ENCODE measurements around the gene ADAM12.

The ADAM12 gene

GRCh38 chr10:126397156-126397555, 8.9 kb upstream of the ADAM12 start:
- Histone ChIP-seq H3K9ac (ENCODE audit: low read depth, low read length, poor library complexity, severe bottlenecking) (no peak overlapping the region), H3K4me1 (ENCODE audit: insufficient read depth, low read length, poor library complexity, severe bottlenecking) (no peaks in the 10 kb centered on the region), H4K20me1 (ENCODE audit: insufficient read depth, low read length, poor library complexity, severe bottlenecking) (no peaks in the 10 kb centered on the region), H3F3A (ENCODE audit: low read depth) (no peaks in the 10 kb centered on the region), H3K27me3 (ENCODE audit: insufficient read depth, low read length, poor library complexity, severe bottlenecking) (no peaks in the 10 kb centered on the region), H3K79me2 (ENCODE audit: insufficient read depth, low read length) (no peaks in the 10 kb centered on the region), H3K4me3 (ENCODE audit: low read length, poor library complexity, severe bottlenecking) (no peak overlapping the region), H3K9me2 (replicated peaks; ENCODE audit: low read depth, low read length) (no peaks in the 10 kb centered on the region), H3K4me2 (ENCODE audit: low read depth, low read length, poor library complexity, severe bottlenecking) (no peak overlapping the region), H2AFZ (ENCODE audit: low read length) (no peak overlapping the region), H3K9me3 (ENCODE audit: insufficient read depth, low read depth, low read length) (peaks cover under 1% of the 10 kb centered on the region; the same call in 1 of the 2 replicates), H3K36me3 (ENCODE audit: insufficient read depth, low read length) (no peaks in the 10 kb centered on the region)
- TF ChIP-seq EZH2phosphoT487 (IDR thresholded peaks at IDR 0.05; ENCODE audit: borderline replicate concordance) (no peak), CTCF (conservative IDR thresholded peaks at IDR 0.05; ENCODE audit: low read length) (no peak)

- Histone ChIP-seq H2AFZ (ENCODE audit: low read length) (no peak overlapping the region), H3K4me1 (ENCODE audit: insufficient read depth, low read length, poor library complexity, severe bottlenecking) (no peaks in the 10 kb centered on the region), H3K4me3 (ENCODE audit: low read length, poor library complexity, severe bottlenecking) (no peak overlapping the region), H3K4me2 (ENCODE audit: low read depth, low read length, poor library complexity, severe bottlenecking) (no peak overlapping the region), H4K20me1 (ENCODE audit: insufficient read depth, low read length, poor library complexity, severe bottlenecking) (no peaks in the 10 kb centered on the region), H3K9ac (ENCODE audit: low read depth, low read length, poor library complexity, severe bottlenecking) (no peak overlapping the region), H3F3A (ENCODE audit: low read depth) (no peaks in the 10 kb centered on the region), H3K79me2 (ENCODE audit: insufficient read depth, low read length) (no peaks in the 10 kb centered on the region), H3K36me3 (ENCODE audit: insufficient read depth, low read length) (no peaks in the 10 kb centered on the region), H3K9me3 (ENCODE audit: insufficient read depth, low read depth, low read length) (peaks cover 3% of the 10 kb centered on the region; the same call in 1 of the 2 replicates), H3K27me3 (ENCODE audit: insufficient read depth, low read length, poor library complexity, severe bottlenecking) (no peaks in the 10 kb centered on the region), H3K9me2 (replicated peaks; ENCODE audit: low read depth, low read length) (no peaks in the 10 kb centered on the region)
- TF ChIP-seq CTCF (conservative IDR thresholded peaks at IDR 0.05; ENCODE audit: low read length) (no peak), EZH2phosphoT487 (IDR thresholded peaks at IDR 0.05; ENCODE audit: borderline replicate concordance) (no peak)
These were observed 6.7 kb upstream of the ADAM12 start for GRCh38 chr10:126394948-126395347.

GRCh38 chr10:126393076-126393475, 4.8 kb upstream of the ADAM12 start:
- H3K4me3 ChIP-seq (ENCODE audit: low read length, poor library complexity, severe bottlenecking) = no peak overlapping the region
- no peaks in the 10 kb centered on the region for H3K4me1 ChIP-seq (ENCODE audit: insufficient read depth, low read length, poor library complexity, severe bottlenecking)

More at GRCh38 chr10:126393076-126393475, 4.8 kb upstream of the ADAM12 start:
- H3K9me2 ChIP-seq (replicated peaks; ENCODE audit: low read depth, low read length) = no peaks in the 10 kb centered on the region
- H3K79me2 ChIP-seq (ENCODE audit: insufficient read depth, low read length) = no peaks in the 10 kb centered on the region
- H3K9ac ChIP-seq (ENCODE audit: low read depth, low read length, poor library complexity, severe bottlenecking) = no peak overlapping the region
- H3K4me2 ChIP-seq (ENCODE audit: low read depth, low read length, poor library complexity, severe bottlenecking) = no peak overlapping the region
- no peaks in the 10 kb centered on the region for H4K20me1 ChIP-seq (ENCODE audit: insufficient read depth, low read length, poor library complexity, severe bottlenecking)
- H2AFZ ChIP-seq (ENCODE audit: low read length) = no peak overlapping the region
- TF ChIP-seq EZH2phosphoT487 (IDR thresholded peaks at IDR 0.05; ENCODE audit: borderline replicate concordance) = no peak
- TF ChIP-seq CTCF (conservative IDR thresholded peaks at IDR 0.05; ENCODE audit: low read length) = no peak
- peaks cover 3% of the 10 kb centered on the region; the same call in 1 of the 2 replicates for H3K9me3 ChIP-seq (ENCODE audit: insufficient read depth, low read depth, low read length)
- H3K27me3 ChIP-seq (ENCODE audit: insufficient read depth, low read length, poor library complexity, severe bottlenecking) = no peaks in the 10 kb centered on the region
- H3K36me3 ChIP-seq (ENCODE audit: insufficient read depth, low read length) = no peaks in the 10 kb centered on the region
- no peaks in the 10 kb centered on the region for H3F3A ChIP-seq (ENCODE audit: low read depth)

Data from Loucy (cell line).